ENCODE measurements around the gene DUOXA1.
"Not testable (repeated sequence)": the region's sequence is repeated elsewhere in the genome, so short reads cannot be mapped to it uniquely, and the experiment has no call there.

Gene DUOXA1

GRCh38 chr15:45105586-45105985 lies 24.1 kb downstream of the DUOXA1 start:
- peaks cover 8% of the 10 kb centered on the region for H3K4me1 ChIP-seq (ENCODE audit: control insufficient read depth, insufficient read depth, low read length)
- no peaks in the 10 kb centered on the region for H3K36me3 ChIP-seq (ENCODE audit: control insufficient read depth, insufficient read depth, low read length)
- no peak overlapping the region for H3K27ac ChIP-seq (ENCODE audit: insufficient read depth, low read depth, low read length, poor library complexity, severe bottlenecking)
- H3K9me3 ChIP-seq (ENCODE audit: control insufficient read depth, low read length): no peaks in the 10 kb centered on the region
- peaks cover 17% of the 10 kb centered on the region for H3K27me3 ChIP-seq (ENCODE audit: control insufficient read depth, insufficient read depth, low read length, poor library complexity, severe bottlenecking)
- H3K4me3 ChIP-seq (ENCODE audit: insufficient read depth, low read depth, low read length): no peak overlapping the region
- 91 to 96% methylated on average over 9 to 11 of the region's 11 CpGs for WGBS, 2 experiments

GRCh38 chr15:45104170-45104569 lies 25.5 kb downstream of the DUOXA1 start:
- not testable (repeated sequence) for H3K27me3 ChIP-seq (ENCODE audit: control insufficient read depth, insufficient read depth, low read length, poor library complexity, severe bottlenecking); H3K27ac ChIP-seq (ENCODE audit: insufficient read depth, low read depth, low read length, poor library complexity, severe bottlenecking); H3K36me3 ChIP-seq (ENCODE audit: control insufficient read depth, insufficient read depth, low read length); H3K9me3 ChIP-seq (ENCODE audit: control insufficient read depth, low read length); H3K4me3 ChIP-seq (ENCODE audit: insufficient read depth, low read depth, low read length)
- peaks cover 11% of the 10 kb centered on the region for H3K4me1 ChIP-seq (ENCODE audit: control insufficient read depth, insufficient read depth, low read length)
- WGBS, 2 experiments: 91 to 95% methylated on average over 8 to 9 of the region's 9 CpGs

- 91 to 94% methylated on average over 6 of the region's 6 CpGs for WGBS, 2 experiments
- H3K27me3 ChIP-seq (ENCODE audit: control insufficient read depth, insufficient read depth, low read length, poor library complexity, severe bottlenecking): no peaks in the 10 kb centered on the region
- peaks cover 11% of the 10 kb centered on the region for H3K4me1 ChIP-seq (ENCODE audit: control insufficient read depth, insufficient read depth, low read length)
Measured at GRCh38 chr15:45102226-45102625, 27.5 kb downstream of the DUOXA1 start.

GRCh38 chr15:45101749-45102148 lies 27.9 kb downstream of the DUOXA1 start:
- Histone ChIP-seq H3K4me1 (ENCODE audit: control insufficient read depth, insufficient read depth, low read length) (peaks cover 11% of the 10 kb centered on the region), H3K27me3 (ENCODE audit: control insufficient read depth, insufficient read depth, low read length, poor library complexity, severe bottlenecking) (no peaks in the 10 kb centered on the region), H3K36me3 (ENCODE audit: control insufficient read depth, insufficient read depth, low read length) (no peaks in the 10 kb centered on the region), H3K27ac (ENCODE audit: insufficient read depth, low read depth, low read length, poor library complexity, severe bottlenecking) (no peak overlapping the region), H3K4me3 (ENCODE audit: insufficient read depth, low read depth, low read length) (no peak overlapping the region), H3K9me3 (ENCODE audit: control insufficient read depth, low read length) (no peaks in the 10 kb centered on the region)
- 89 to 90% methylated on average over 12 of the region's 12 CpGs for WGBS, 2 experiments

More at GRCh38 chr15:45102226-45102625, 27.5 kb downstream of the DUOXA1 start:
- H3K9me3 ChIP-seq (ENCODE audit: control insufficient read depth, low read length): no peaks in the 10 kb centered on the region
- H3K36me3 ChIP-seq (ENCODE audit: control insufficient read depth, insufficient read depth, low read length): no peaks in the 10 kb centered on the region
- no peak overlapping the region for H3K27ac ChIP-seq (ENCODE audit: insufficient read depth, low read depth, low read length, poor library complexity, severe bottlenecking)
- H3K4me3 ChIP-seq (ENCODE audit: insufficient read depth, low read depth, low read length): no peak overlapping the region

DNA sequence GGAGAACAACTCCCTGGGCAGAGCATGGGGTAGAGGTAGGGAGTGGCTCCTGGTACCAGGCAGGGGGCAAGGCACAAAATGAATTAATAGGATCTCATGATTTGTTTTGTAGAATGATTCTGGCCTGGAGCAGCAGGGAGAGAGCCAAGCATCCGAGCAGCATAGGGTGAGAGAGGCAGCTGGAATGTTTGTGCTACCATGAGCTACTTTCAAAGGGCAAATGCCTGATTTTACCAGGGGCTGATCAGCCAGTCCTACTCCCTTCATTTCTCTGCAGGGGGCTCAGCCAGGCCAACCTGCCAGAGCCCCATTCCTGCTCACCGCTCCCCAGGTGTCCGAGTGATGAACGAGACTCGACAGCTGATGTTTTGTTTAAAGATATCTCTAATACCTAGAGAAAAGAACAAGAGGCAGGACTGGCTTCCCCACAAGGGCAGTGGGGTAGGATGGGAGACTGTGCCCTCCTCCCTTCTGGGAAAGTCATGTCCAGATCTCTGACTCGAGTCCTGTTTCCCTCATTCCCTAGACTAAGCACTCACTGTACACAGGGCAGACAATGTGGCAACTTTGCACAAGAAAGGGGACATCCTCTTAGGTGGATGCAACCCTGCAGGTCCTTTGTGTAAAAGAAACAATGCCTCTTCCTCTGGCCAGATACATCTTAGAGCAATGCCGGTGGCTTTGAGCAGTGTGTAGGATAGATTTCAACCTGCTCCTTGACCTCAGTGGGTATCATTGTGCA lies 28.6 kb downstream of the DUOXA1 start:
- WGBS, 2 experiments: 46 to 53% methylated on average over 7 of the region's 7 CpGs

GRCh38 chr15:45099549-45100165 lies 30.0 kb downstream of the DUOXA1 start:
- no peak overlapping the region for H3K4me3 ChIP-seq (ENCODE audit: insufficient read depth, low read depth, low read length)
- WGBS, 2 experiments: 91% methylated on average over 23 of the region's 23 CpGs
- no peaks in the 10 kb centered on the region for H3K9me3 ChIP-seq (ENCODE audit: control insufficient read depth, low read length)
- H3K4me1 ChIP-seq (ENCODE audit: control insufficient read depth, insufficient read depth, low read length): peaks cover 11% of the 10 kb centered on the region
- H3K36me3 ChIP-seq (ENCODE audit: control insufficient read depth, insufficient read depth, low read length): no peaks in the 10 kb centered on the region
- no peak overlapping the region for H3K27ac ChIP-seq (ENCODE audit: insufficient read depth, low read depth, low read length, poor library complexity, severe bottlenecking)
- H3K27me3 ChIP-seq (ENCODE audit: control insufficient read depth, insufficient read depth, low read length, poor library complexity, severe bottlenecking): no peaks in the 10 kb centered on the region

More for the DNA sequence above, 28.6 kb downstream of the DUOXA1 start:
- Histone ChIP-seq H3K27ac (ENCODE audit: insufficient read depth, low read depth, low read length, poor library complexity, severe bottlenecking) (no peak overlapping the region), H3K4me3 (ENCODE audit: insufficient read depth, low read depth, low read length) (no peak overlapping the region), H3K36me3 (ENCODE audit: control insufficient read depth, insufficient read depth, low read length) (no peaks in the 10 kb centered on the region), H3K9me3 (ENCODE audit: control insufficient read depth, low read length) (no peaks in the 10 kb centered on the region), H3K4me1 (ENCODE audit: control insufficient read depth, insufficient read depth, low read length) (peaks cover 11% of the 10 kb centered on the region), H3K27me3 (ENCODE audit: control insufficient read depth, insufficient read depth, low read length, poor library complexity, severe bottlenecking) (no peaks in the 10 kb centered on the region)

DNA sequence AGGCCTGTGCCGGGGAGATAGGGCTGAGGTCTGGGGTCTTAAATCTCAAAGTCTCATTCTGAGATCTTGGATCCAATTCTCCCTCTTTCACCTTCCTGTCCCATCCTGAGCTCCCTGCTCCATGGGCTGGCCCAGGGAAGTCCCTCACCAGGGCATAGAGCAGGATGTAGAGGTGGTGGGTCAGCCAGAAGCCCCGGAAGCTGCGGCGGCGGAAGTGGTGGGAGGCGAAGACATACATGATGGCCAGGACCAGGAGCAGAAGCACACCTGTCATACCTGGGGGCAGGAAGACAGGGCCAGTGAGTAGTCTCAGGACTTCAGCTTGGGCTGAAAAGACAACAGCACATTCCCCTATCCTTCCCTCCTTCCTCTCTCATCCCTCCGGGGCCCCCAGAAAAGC lies 32.2 kb downstream of the DUOXA1 start:
- peaks cover 11% of the 10 kb centered on the region for H3K4me1 ChIP-seq (ENCODE audit: control insufficient read depth, insufficient read depth, low read length)
- H3K27me3 ChIP-seq (ENCODE audit: control insufficient read depth, insufficient read depth, low read length, poor library complexity, severe bottlenecking): no peaks in the 10 kb centered on the region
- no peaks in the 10 kb centered on the region for H3K36me3 ChIP-seq (ENCODE audit: control insufficient read depth, insufficient read depth, low read length)
- 95% methylated on average over 7 of the region's 7 CpGs for WGBS, 2 experiments
- no peak overlapping the region for H3K27ac ChIP-seq (ENCODE audit: insufficient read depth, low read depth, low read length, poor library complexity, severe bottlenecking)
- H3K9me3 ChIP-seq (ENCODE audit: control insufficient read depth, low read length): no peaks in the 10 kb centered on the region
- H3K4me3 ChIP-seq (ENCODE audit: insufficient read depth, low read depth, low read length): no peak overlapping the region

DNA sequence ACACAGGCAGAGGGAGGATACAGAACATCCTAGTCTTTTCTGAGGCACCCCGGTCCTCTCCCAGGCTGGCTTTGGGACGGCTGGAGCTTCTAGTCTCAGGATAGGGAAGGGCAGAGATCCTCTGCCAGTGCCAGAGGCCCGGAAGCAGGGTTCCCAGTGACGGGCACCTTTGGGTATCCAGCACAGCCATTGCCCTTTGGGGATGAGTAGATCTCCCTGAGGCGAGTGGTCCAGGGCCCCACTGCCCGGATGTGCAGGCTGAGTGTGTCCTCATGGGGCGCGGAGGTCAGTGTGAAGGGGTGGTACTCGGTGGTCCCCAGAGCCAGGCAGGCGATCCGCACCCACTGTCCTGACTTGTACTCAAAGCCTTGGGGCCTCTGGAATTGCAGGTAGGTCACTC lies 34.0 kb downstream of the DUOXA1 start:
- Histone ChIP-seq H3K4me1 (ENCODE audit: control insufficient read depth, insufficient read depth, low read length) (peaks cover 4% of the 10 kb centered on the region), H3K4me3 (ENCODE audit: insufficient read depth, low read depth, low read length) (no peak overlapping the region), H3K27me3 (ENCODE audit: control insufficient read depth, insufficient read depth, low read length, poor library complexity, severe bottlenecking) (no peaks in the 10 kb centered on the region), H3K36me3 (ENCODE audit: control insufficient read depth, insufficient read depth, low read length) (no peaks in the 10 kb centered on the region), H3K9me3 (ENCODE audit: control insufficient read depth, low read length) (no peaks in the 10 kb centered on the region), H3K27ac (ENCODE audit: insufficient read depth, low read depth, low read length, poor library complexity, severe bottlenecking) (no peak overlapping the region)
- WGBS, 2 experiments: 95 to 96% methylated on average over 11 of the region's 11 CpGs

DNA sequence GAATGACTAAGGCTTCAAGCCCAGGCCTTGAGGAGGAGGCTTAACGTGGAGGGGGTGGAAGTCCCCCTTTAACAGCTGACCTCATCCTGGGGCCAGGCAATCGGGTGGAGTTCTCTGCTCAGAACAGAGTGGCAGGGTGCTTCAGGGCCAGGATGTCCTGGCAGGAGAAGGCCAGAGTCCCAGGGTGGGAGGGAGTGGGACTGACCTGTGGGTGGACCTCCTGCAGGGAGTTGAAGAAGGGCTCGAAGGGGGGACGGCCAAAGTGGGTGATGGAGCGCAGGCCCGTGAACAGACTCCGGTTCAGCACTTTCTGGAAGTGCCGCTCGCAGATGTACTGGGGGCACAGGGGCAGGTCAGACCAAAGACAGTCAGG lies 35.3 kb downstream of the DUOXA1 start:
- H3K4me3 ChIP-seq (ENCODE audit: insufficient read depth, low read depth, low read length): no peak overlapping the region
- H3K27me3 ChIP-seq (ENCODE audit: control insufficient read depth, insufficient read depth, low read length, poor library complexity, severe bottlenecking): no peaks in the 10 kb centered on the region
- no peaks in the 10 kb centered on the region for H3K9me3 ChIP-seq (ENCODE audit: control insufficient read depth, low read length)
- WGBS, 2 experiments: 85% methylated on average over 9 of the region's 9 CpGs
- no peaks in the 10 kb centered on the region for H3K36me3 ChIP-seq (ENCODE audit: control insufficient read depth, insufficient read depth, low read length)
- H3K27ac ChIP-seq (ENCODE audit: insufficient read depth, low read depth, low read length, poor library complexity, severe bottlenecking): no peak overlapping the region
- H3K4me1 ChIP-seq (ENCODE audit: control insufficient read depth, insufficient read depth, low read length): no peaks in the 10 kb centered on the region

DNA sequence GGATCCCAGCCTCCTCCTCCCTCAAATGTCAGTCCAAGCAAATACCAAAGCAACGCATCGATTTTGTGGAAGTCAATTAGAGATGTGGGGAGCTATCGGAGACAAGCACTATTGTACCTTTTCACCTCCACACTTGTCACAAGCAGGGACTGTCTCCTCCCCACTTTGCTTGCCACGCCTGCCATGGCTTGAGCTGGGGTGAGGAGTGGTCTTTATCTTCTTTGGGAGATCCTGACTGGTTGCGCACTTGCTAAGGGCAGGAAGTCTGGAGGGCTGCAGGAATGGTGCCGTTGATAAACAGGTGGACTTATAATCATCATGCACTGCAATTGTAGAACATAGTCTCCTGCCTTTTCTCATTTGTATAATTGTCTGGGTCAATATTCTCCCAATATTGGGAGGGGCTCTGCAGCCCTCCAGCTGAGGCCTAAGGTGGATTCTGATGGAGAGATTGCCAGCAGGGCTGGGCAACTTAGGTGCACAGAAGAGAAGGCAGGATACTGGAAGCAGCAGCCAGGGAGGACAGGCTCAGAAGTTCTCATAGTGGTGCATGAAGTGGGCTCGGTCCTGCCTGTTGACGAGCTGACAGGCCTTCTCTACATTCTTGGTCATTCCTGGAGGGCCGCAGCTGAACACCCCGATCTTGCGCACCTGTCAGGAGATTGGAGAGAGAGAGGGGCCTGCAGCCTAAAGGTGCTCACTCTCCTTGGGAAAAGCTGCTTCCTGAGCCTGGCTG lies 35.9 kb downstream of the DUOXA1 start:
- Histone ChIP-seq H3K4me1 (ENCODE audit: control insufficient read depth, insufficient read depth, low read length) (no peaks in the 10 kb centered on the region), H3K9me3 (ENCODE audit: control insufficient read depth, low read length) (no peaks in the 10 kb centered on the region), H3K36me3 (ENCODE audit: control insufficient read depth, insufficient read depth, low read length) (no peaks in the 10 kb centered on the region), H3K27ac (ENCODE audit: insufficient read depth, low read depth, low read length, poor library complexity, severe bottlenecking) (no peak overlapping the region), H3K4me3 (ENCODE audit: insufficient read depth, low read depth, low read length) (no peak overlapping the region), H3K27me3 (ENCODE audit: control insufficient read depth, insufficient read depth, low read length, poor library complexity, severe bottlenecking) (no peaks in the 10 kb centered on the region)
- WGBS, 2 experiments: 91 to 93% methylated on average over 11 of the region's 11 CpGs
